Ovary (tissue), 9 donors: ENCODE results near the gene MED8. TPM values are rescaled to one million over a fixed set of nuclear protein-coding genes. Genes with fewer than 3 reads are reported as not detected.
A peak's percentile ranks its signal among the peaks of the same experiment; 100 is the strongest.
"Not testable (repeated sequence)": the region's sequence is repeated elsewhere in the genome, so short reads cannot be mapped to it uniquely, and the experiment has no call there.

Experiments
- DNase-seq, 5 donors: peaks; one replicate each; pipeline ENCODE4 v3.0.0-alpha.2; 2019 to 2020
- H3K27ac ChIP-seq, 2 donors: fragments of 200-600 bp; one replicate each; pipeline versions ENCODE4 v1.5.1 to v1.8.0; 2019 to 2022
- H3K27me3 ChIP-seq: fragments of 200-600 bp; one replicate; pipeline ENCODE4 v1.8.0; 2022
- H3K36me3 ChIP-seq: fragments of 200-600 bp; sonication (generic); one replicate; pipeline ENCODE4 v1.5.1; 2019
- H3K4me1 ChIP-seq: one replicate; pipeline ENCODE4 v1.8.1; 2013; ENCODE audit warnings: mild to moderate bottlenecking, moderate library complexity; ENCODE audit not compliant: insufficient read depth
- H3K4me3 ChIP-seq: fragments of 200-600 bp; sonication (generic); one replicate; pipeline ENCODE4 v1.5.1; 2017
- H3K9me3 ChIP-seq, 2 donors: fragments of 200-600 bp in 1 of 2; sonication (generic) in 1 of 2; one replicate each; pipeline versions ENCODE4 v1.5.1 to v1.8.1; 2013 to 2019; ENCODE audit warnings: mild to moderate bottlenecking in 1 of 2, moderate library complexity in 1 of 2
- EP300 ChIP-seq: sonication (generic); formaldehyde crosslinking; IDR thresholded peaks from one replicate; pipeline ENCODE4 v1.6.1; 2017; ENCODE audit warnings: antibody characterized with exemption
- POLR2A ChIP-seq: fragments of 450-650 bp; IDR thresholded peaks from one replicate; pipeline ENCODE4 v1.6.1; 2017; ENCODE audit warnings: antibody characterized with exemption, mild to moderate bottlenecking, moderate library complexity
- WGBS, 3 donors: extraction: QIAGEN DNeasy Blood & Tissue Kit in 1 of 3; methylation state at CpG; one replicate each; pipeline versions ENCODE4 v1.1.5 to v1.1.7; 2013 to 2017; 5-methylcytosine and 5-hydroxymethylcytosine counted together
- intact Hi-C, 4 donors: fragments of 100-400 bp; cut with DNase I; formaldehyde crosslinking; loops; one replicate each; pipeline versions ENCODE4 v1.11.0 to v1.15.1; 2022 to 2023
- polyA plus RNA-seq, 2 donors: library from polyadenylated mRNA; stranded (reverse); fragments of 200-250 nt in 1 of 2; fragments of 350-450 nt in 1 of 2; fragmentation: Illumina TruSeq in 1 of 2; extraction: RNeasy Lipid Tissue Mini Kit (QIAGEN cat#74804) in 1 of 2; gene quantifications; one replicate each; pipeline ENCODE4 v1.2.3, GENCODE V29; 2013 to 2014
- total RNA-seq, 7 donors: library from RNA; depleted of rRNA in 2 of 7; stranded (reverse); fragments of >200 nt in 2 of 7; fragmentation: NEBNext Ultra II Directional in 3 of 7; extraction: Animal tissue kit (Norgen Biotek cat#: 25700) in 3 of 7; gene quantifications; one replicate each; pipeline versions ENCODE4 v1.1.0 to v1.2.4, GENCODE V29; 2016 to 2023
- TF ChIP-seq, protein P1 (sequence below), 3 donors: fragments of 450-650 bp in 2 of 3; fragments of 200-600 bp in 1 of 3; IDR thresholded peaks; one replicate each; pipeline versions ENCODE4 v1.5.1 to v1.8.0; 2016 to 2022; ENCODE audit warnings: antibody characterized with exemption in 3 of 3, mild to moderate bottlenecking in 1 of 3
- donor health status: DM: no; HTN: no; CAD: no; lungs with moderate emphysema.
- donor health status: DM: no; HTN: no; CAD: no.
- donor health status: Bipolar disorder and iron deficiency.
- donor health status: DM: yes; HTN: yes; CAD: no.
- donor health status: DM: no; HTN: no; CAD: no.
- donor health status: DM: yes; HTN: yes; CAD: no.

The MED8 gene
- total and polyA plus RNA-seq, 9 donors = 13.7 to 40.0 (median 26.0) TPM

DNA sequence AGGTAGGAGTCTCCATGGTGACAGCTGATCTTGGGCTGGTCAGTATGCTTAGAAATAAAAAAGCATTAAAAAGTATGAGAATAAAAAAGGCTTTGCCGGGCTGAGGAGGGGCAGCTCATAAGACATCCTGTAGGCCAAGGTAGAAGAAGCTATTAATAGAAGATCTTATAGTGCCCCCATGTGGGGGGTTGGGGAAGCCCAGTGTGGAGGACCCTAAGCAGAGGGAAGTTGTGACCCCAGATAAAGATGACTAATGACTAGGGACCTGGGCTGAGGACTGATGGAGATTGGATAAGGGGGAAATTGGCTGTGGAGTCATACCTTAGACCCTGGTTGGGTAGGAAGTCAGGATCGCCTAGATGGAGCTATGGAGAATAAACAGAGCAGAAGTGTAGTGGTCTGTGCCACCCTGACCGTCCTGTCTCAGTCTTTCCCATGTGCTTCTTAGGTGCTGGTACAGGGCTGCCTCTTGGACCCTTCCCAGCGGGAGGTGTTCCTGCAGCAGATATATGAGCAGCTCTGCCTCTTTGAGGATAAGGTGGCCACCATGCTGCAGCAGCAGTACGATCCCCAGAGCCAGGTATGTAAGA, 25.1 kb upstream of the MED8 start:
- Histone ChIP-seq H3K4me3 (no peak overlapping the region), H3K4me1 (no peaks in the 10 kb centered on the region), H3K27ac (no peak overlapping the region), H3K9me3 (no peaks in the 10 kb centered on the region), H3K27me3 (no peaks in the 10 kb centered on the region), H3K36me3 (no peaks in the 10 kb centered on the region)
- DNase-seq = peak in 3 of 5 donors; percentile 49 to 54 (median 52)
- no peak for TF ChIP-seq EP300
- TF ChIP-seq, protein P1, sequence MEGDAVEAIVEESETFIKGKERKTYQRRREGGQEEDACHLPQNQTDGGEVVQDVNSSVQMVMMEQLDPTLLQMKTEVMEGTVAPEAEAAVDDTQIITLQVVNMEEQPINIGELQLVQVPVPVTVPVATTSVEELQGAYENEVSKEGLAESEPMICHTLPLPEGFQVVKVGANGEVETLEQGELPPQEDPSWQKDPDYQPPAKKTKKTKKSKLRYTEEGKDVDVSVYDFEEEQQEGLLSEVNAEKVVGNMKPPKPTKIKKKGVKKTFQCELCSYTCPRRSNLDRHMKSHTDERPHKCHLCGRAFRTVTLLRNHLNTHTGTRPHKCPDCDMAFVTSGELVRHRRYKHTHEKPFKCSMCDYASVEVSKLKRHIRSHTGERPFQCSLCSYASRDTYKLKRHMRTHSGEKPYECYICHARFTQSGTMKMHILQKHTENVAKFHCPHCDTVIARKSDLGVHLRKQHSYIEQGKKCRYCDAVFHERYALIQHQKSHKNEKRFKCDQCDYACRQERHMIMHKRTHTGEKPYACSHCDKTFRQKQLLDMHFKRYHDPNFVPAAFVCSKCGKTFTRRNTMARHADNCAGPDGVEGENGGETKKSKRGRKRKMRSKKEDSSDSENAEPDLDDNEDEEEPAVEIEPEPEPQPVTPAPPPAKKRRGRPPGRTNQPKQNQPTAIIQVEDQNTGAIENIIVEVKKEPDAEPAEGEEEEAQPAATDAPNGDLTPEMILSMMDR (IDR thresholded peaks at IDR 0.05) = peak; percentile 17 to 51 (median 43)
- 78 to 81% (median 81%) methylated on average over 5 of the region's 5 CpGs for WGBS, 3 donors
- intact Hi-C loops = loop anchor here (2.0 to 10.0 kb wide), 3 partner anchors 180 to 190 kb away; no protein-coding TSS in a partner anchor

DNA sequence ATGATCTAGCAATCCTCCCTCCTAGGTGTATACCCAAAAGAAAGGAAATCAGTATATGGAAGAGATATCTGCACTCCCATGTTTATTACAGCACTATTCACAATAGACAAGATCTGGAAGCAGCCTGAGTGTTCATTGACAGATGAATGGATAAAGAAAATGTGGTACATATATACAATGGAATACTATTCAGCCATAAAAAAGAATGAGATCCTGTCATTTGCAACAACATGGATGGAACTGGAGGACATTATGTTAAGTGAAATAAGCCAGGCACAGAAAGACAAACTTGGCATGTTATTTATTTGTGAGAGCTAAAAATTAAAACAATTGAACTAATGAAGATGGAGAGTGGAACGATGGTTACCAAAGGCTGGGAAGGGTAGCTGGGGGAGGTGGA, 23.8 kb upstream of the MED8 start:
- not testable (repeated sequence) for H3K4me3 ChIP-seq, H3K27ac ChIP-seq, DNase-seq, H3K36me3 ChIP-seq, H3K27me3 ChIP-seq, H3K4me1 ChIP-seq, H3K9me3 ChIP-seq
- intact Hi-C loops = loop anchor here in 2 of 4 donors (10.0 kb wide), 2 partner anchors 179 to 189 kb away; no protein-coding TSS in a partner anchor
- WGBS, 3 donors = 87 to 98% (median 91%) methylated on average over 1 of the region's 1 CpG

DNA sequence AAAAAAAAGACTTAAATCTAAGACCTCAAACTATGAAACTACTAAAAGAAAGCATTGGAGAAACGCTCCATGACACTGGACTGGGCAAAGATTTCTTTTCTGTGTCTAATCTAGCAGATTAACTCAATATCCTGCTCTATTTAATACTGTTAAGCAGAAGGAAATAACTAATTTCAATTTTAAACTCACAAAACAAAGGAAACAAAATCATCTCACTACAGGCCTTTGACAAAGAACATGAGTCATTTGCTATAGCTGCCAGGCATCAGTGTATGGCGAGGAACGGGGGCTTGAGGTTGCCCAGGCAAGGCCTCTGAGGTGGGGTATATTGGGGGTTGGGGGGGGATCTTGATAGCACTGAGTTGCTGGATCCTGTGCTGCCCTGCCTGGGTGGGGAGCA, 21.0 kb upstream of the MED8 start:
- 79 to 99% (median 95%) methylated on average over 3 of the region's 3 CpGs for WGBS, 3 donors
- Histone ChIP-seq H3K4me1 (peaks cover 1% of the 10 kb centered on the region), H3K9me3 (no peaks in the 10 kb centered on the region), H3K4me3 (no peak overlapping the region), H3K27me3 (no peaks in the 10 kb centered on the region), H3K36me3 (no peaks in the 10 kb centered on the region), H3K27ac (no peak overlapping the region)
- intact Hi-C loops = loop anchor here in 2 of 4 donors (10.0 kb wide), 2 partner anchors 176 to 186 kb away; no protein-coding TSS in a partner anchor
- TF ChIP-seq EP300 = no peak
- no peak for TF ChIP-seq POLR2A
- TF ChIP-seq, protein P1 (IDR thresholded peaks at IDR 0.05) = no peak
- no peak for DNase-seq

DNA sequence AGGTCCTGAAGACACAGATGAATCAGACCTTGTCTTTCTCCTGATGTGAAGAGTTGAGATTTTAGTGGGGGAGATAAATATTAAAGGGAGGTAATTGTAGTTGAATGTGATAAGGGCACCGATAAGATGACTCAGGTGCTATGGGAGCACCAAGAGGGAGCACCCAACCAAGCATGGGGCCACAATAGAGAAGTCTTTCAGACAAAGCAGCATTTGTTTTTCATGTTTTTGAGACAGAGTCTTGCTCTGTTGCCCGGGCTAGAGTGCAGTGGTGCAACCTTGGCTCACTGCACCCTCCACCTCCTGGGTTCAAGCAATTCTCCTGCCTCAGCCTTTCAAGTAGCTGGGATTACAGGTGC, 16.3 kb upstream of the MED8 start:
- TF ChIP-seq POLR2A = no peak
- TF ChIP-seq, protein P1 (IDR thresholded peaks at IDR 0.05) = no peak
- TF ChIP-seq EP300 = no peak
- intact Hi-C loops = no loop called here
- no peak for DNase-seq
- no peaks in the 10 kb centered on the region for H3K36me3 ChIP-seq
- no peaks in the 10 kb centered on the region for H3K27me3 ChIP-seq
- H3K4me3 ChIP-seq = no peak overlapping the region
- no peaks in the 10 kb centered on the region for H3K9me3 ChIP-seq
- no peak overlapping the region for H3K27ac ChIP-seq
- WGBS, 3 donors = 89 to 96% (median 91%) methylated on average over 2 of the region's 2 CpGs
- peaks cover 5% of the 10 kb centered on the region for H3K4me1 ChIP-seq

DNA sequence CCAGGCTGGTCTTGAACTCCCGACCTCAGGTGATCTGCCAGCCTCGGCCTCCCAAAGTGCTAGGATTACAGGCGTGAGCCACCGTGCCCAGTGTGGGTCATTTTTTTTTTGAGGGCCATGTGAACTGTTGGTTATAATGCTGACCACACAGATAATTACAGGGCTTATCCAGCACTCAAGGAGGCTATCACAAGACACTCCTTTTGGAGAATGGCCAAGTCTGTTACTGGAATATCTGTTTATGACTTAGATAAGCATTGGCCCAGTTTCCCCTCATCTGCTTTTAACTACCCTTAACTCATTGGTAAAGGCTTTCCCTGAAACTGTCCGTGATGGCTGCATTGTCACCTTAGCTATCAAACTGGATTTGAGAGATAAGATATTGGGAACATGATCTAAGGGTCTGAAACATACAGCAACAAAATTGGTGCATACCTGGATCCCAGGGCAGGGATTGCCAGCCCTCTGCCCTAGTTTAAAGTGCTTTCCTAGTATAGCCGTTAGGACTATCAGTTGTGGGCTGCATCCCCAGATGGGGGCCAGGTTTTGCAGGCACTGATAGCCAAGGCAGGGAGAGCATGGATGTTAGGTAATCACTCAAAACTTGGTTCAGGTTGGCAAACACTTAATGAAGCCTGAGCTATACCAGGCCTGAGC, 15.7 kb upstream of the MED8 start:
- no peaks in the 10 kb centered on the region for H3K36me3 ChIP-seq
- no peak overlapping the region for H3K4me3 ChIP-seq
- H3K27ac ChIP-seq = no peak overlapping the region
- no peak for DNase-seq
- 74 to 76% (median 75%) methylated on average over 6 of the region's 6 CpGs for WGBS, 3 donors
- no peaks in the 10 kb centered on the region for H3K9me3 ChIP-seq
- intact Hi-C loops = no loop called here
- H3K4me1 ChIP-seq = peaks cover 5% of the 10 kb centered on the region
- H3K27me3 ChIP-seq = no peaks in the 10 kb centered on the region
- TF ChIP-seq EP300 = no peak
- TF ChIP-seq POLR2A = no peak
- TF ChIP-seq, protein P1 (IDR thresholded peaks at IDR 0.05) = no peak
